Measurements from ENCODE around the gene CD99L2.

CD99L2 gene

DNA sequence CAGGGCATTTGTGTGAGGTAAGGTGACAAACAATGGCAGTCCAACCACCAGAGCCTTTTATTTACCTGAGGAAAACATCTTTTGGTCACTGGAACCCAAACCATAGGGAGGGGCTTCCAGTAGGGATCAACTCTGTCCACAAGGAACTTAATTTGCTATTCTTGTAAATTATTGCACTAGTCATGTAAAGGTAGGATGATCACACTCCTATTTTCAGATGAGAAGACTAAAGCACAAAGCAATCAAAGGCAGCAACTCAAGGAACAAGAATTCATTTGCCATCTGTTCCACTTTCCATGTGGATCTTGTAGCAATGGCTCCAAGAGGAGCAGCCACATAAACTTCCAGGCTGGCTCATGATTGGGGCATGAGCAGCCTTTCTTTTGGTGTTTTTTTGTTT, 35.3 kb downstream of the CD99L2 start:
- no peak for DNase-seq (ENCODE audit: low spot score)
- no peak overlapping the region for H4K91ac ChIP-seq (ENCODE audit: low read depth, low read length, poor library complexity)
- H3K27me3 ChIP-seq (ENCODE audit: control insufficient read depth in 3 of 3, insufficient read depth in 3 of 3, low read depth in 1 of 3, low read length in 3 of 3): no peaks in the 10 kb centered on the region
- no peak overlapping the region for H2BK120ac ChIP-seq (ENCODE audit: low read depth, low read length)
- peaks cover 0 to 3% of the 10 kb centered on the region in 2 donors for H3K9me3 ChIP-seq (replicated peaks in 1 of 2; ENCODE audit: control insufficient read depth in 2 of 2, insufficient read depth in 1 of 2, low read depth in 1 of 2, low read length in 2 of 2)
- H3K18ac ChIP-seq (ENCODE audit: low read length): no peak overlapping the region
- no peak overlapping the region for H3K9ac ChIP-seq (ENCODE audit: low read depth, low read length, poor library complexity)
- H2AK5ac ChIP-seq (ENCODE audit: low read depth, low read length): no peak overlapping the region
- no peak overlapping the region for H2AFZ ChIP-seq (ENCODE audit: low read length)
- no peak overlapping the region for H3K14ac ChIP-seq (ENCODE audit: low read length)
- H3K36me3 ChIP-seq (replicated peaks in 1 of 2; ENCODE audit: control insufficient read depth in 2 of 2, insufficient read depth in 2 of 2, low read length in 2 of 2): no peaks in the 10 kb centered on the region
- H3K4me3 ChIP-seq (ENCODE audit: low read length in 2 of 2): no peak overlapping the region
- H3K79me1 ChIP-seq (ENCODE audit: low read depth, low read length): no peaks in the 10 kb centered on the region
- no peak overlapping the region for H4K8ac ChIP-seq (ENCODE audit: low read depth, low read length)
- H3K23ac ChIP-seq (ENCODE audit: low read depth, low read length, poor library complexity): no peak overlapping the region
- no peak overlapping the region for H2BK15ac ChIP-seq (ENCODE audit: low read length)
- H2BK5ac ChIP-seq (ENCODE audit: low read length): no peak overlapping the region
- no peak overlapping the region for H3K27ac ChIP-seq (replicated peaks; ENCODE audit: low read length)
- H2BK12ac ChIP-seq (ENCODE audit: low read length): no peak overlapping the region
- no peak overlapping the region for H3K4ac ChIP-seq (ENCODE audit: low read length)
- H3K4me2 ChIP-seq (ENCODE audit: insufficient read depth, low read length, poor library complexity, severe bottlenecking): no peak overlapping the region
- H3K4me1 ChIP-seq (ENCODE audit: control insufficient read depth in 2 of 2, insufficient read depth in 1 of 2, low read depth in 1 of 2, low read length in 2 of 2): no peaks in the 10 kb centered on the region

DNA sequence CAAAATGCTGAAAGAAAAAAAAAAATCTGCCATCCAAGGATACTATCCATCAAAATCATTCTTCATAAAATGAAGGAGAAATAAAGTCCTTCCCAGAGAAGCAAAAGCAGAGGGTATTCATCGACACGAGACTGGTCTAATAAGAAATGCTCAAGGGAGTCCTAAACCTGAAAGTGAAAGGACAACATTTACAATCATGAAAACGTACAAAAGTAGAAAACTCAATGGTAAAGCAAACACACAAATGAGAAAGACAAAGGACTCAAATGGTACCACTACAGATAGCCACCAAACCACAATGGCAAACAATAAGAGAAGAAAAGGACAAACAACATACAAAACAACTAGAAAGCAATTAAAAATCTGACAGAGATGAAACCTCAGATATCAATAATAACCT, 41.0 kb downstream of the CD99L2 start:
- no peak overlapping the region for H2BK12ac ChIP-seq (ENCODE audit: low read length)
- H2BK120ac ChIP-seq (ENCODE audit: low read depth, low read length): no peak overlapping the region
- no CpG with 5 or more reads among the region's 3 CpGs for WGBS, 2 donors (ENCODE audit: extremely low coverage in 2 of 2, insufficient read length in 2 of 2, insufficient replicate concordance in 1 of 2)
- H3K4me1 ChIP-seq (ENCODE audit: control insufficient read depth in 2 of 2, insufficient read depth in 1 of 2, low read depth in 1 of 2, low read length in 2 of 2): no peaks in the 10 kb centered on the region
- H3K9ac ChIP-seq (ENCODE audit: low read depth, low read length, poor library complexity): no peak overlapping the region
- H3K23ac ChIP-seq (ENCODE audit: low read depth, low read length, poor library complexity): no peak overlapping the region
- no peak overlapping the region for H4K8ac ChIP-seq (ENCODE audit: low read depth, low read length)
- no peak overlapping the region for H3K4me3 ChIP-seq (ENCODE audit: low read length in 2 of 2)
- H4K91ac ChIP-seq (ENCODE audit: low read depth, low read length, poor library complexity): no peak overlapping the region
- H3K18ac ChIP-seq (ENCODE audit: low read length): no peak overlapping the region
- H3K14ac ChIP-seq (ENCODE audit: low read length): no peak overlapping the region
- no peak overlapping the region for H2AK5ac ChIP-seq (ENCODE audit: low read depth, low read length)
- no peaks in the 10 kb centered on the region for H3K27me3 ChIP-seq (ENCODE audit: control insufficient read depth in 3 of 3, insufficient read depth in 3 of 3, low read depth in 1 of 3, low read length in 3 of 3)
- no peak overlapping the region for H3K27ac ChIP-seq (replicated peaks; ENCODE audit: low read length)
- no peak overlapping the region for H2BK5ac ChIP-seq (ENCODE audit: low read length)
- H3K79me1 ChIP-seq (ENCODE audit: low read depth, low read length): no peaks in the 10 kb centered on the region
- H3K4ac ChIP-seq (ENCODE audit: low read length): no peak overlapping the region
- H3K9me3 ChIP-seq (replicated peaks in 1 of 2; ENCODE audit: control insufficient read depth in 2 of 2, insufficient read depth in 1 of 2, low read depth in 1 of 2, low read length in 2 of 2): peaks cover 0 to 6% of the 10 kb centered on the region in 2 donors
- no peak for DNase-seq (ENCODE audit: low spot score)
- H2AFZ ChIP-seq (ENCODE audit: low read length): no peak overlapping the region
- no peaks in the 10 kb centered on the region for H3K36me3 ChIP-seq (replicated peaks in 1 of 2; ENCODE audit: control insufficient read depth in 2 of 2, insufficient read depth in 2 of 2, low read length in 2 of 2)
- no peak overlapping the region for H3K4me2 ChIP-seq (ENCODE audit: insufficient read depth, low read length, poor library complexity, severe bottlenecking)
- H2BK15ac ChIP-seq (ENCODE audit: low read length): no peak overlapping the region

DNA sequence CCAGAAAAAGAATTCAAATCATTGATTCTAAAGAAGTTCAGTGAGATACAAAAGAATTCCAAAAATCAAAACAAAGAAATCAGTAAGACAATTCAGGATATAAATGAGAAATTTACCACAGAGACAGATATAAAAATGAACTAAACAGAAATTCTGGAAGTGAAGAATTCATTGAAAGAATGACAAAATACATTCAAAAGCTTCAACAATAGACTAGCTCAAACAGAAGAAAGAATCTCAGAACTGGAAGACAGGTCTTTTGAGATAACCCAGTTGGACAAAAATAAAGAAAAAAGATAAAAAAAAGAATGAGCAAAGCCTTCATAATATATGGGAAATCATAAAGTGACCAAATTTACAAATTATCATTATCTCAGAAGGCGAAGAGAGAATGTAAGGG, 41.7 kb downstream of the CD99L2 start:
- H2AFZ ChIP-seq (ENCODE audit: low read length): no peak overlapping the region
- no peak overlapping the region for H4K91ac ChIP-seq (ENCODE audit: low read depth, low read length, poor library complexity)
- no peak overlapping the region for H2BK15ac ChIP-seq (ENCODE audit: low read length)
- no peak overlapping the region for H3K4me3 ChIP-seq (ENCODE audit: low read length in 2 of 2)
- no peak for DNase-seq (ENCODE audit: low spot score)
- no peak overlapping the region for H2BK12ac ChIP-seq (ENCODE audit: low read length)
- H3K27ac ChIP-seq (replicated peaks; ENCODE audit: low read length): no peak overlapping the region
- H3K27me3 ChIP-seq (ENCODE audit: control insufficient read depth in 3 of 3, insufficient read depth in 3 of 3, low read depth in 1 of 3, low read length in 3 of 3): no peaks in the 10 kb centered on the region
- WGBS, 2 donors (ENCODE audit: extremely low coverage in 2 of 2, insufficient read length in 2 of 2, insufficient replicate concordance in 1 of 2): no CpG with 5 or more reads among the region's 1 CpG
- no peak overlapping the region for H4K8ac ChIP-seq (ENCODE audit: low read depth, low read length)
- H3K4ac ChIP-seq (ENCODE audit: low read length): no peak overlapping the region
- H3K9me3 ChIP-seq (replicated peaks in 1 of 2; ENCODE audit: control insufficient read depth in 2 of 2, insufficient read depth in 1 of 2, low read depth in 1 of 2, low read length in 2 of 2): peaks cover 0 to 6% of the 10 kb centered on the region in 2 donors
- no peak overlapping the region for H3K23ac ChIP-seq (ENCODE audit: low read depth, low read length, poor library complexity)
- no peaks in the 10 kb centered on the region for H3K79me1 ChIP-seq (ENCODE audit: low read depth, low read length)
- no peaks in the 10 kb centered on the region for H3K36me3 ChIP-seq (replicated peaks in 1 of 2; ENCODE audit: control insufficient read depth in 2 of 2, insufficient read depth in 2 of 2, low read length in 2 of 2)
- H3K14ac ChIP-seq (ENCODE audit: low read length): no peak overlapping the region
- no peaks in the 10 kb centered on the region for H3K4me1 ChIP-seq (ENCODE audit: control insufficient read depth in 2 of 2, insufficient read depth in 1 of 2, low read depth in 1 of 2, low read length in 2 of 2)
- H2BK120ac ChIP-seq (ENCODE audit: low read depth, low read length): no peak overlapping the region
- H3K9ac ChIP-seq (ENCODE audit: low read depth, low read length, poor library complexity): no peak overlapping the region
- no peak overlapping the region for H3K4me2 ChIP-seq (ENCODE audit: insufficient read depth, low read length, poor library complexity, severe bottlenecking)
- H2AK5ac ChIP-seq (ENCODE audit: low read depth, low read length): no peak overlapping the region
- H2BK5ac ChIP-seq (ENCODE audit: low read length): no peak overlapping the region
- no peak overlapping the region for H3K18ac ChIP-seq (ENCODE audit: low read length)

DNA sequence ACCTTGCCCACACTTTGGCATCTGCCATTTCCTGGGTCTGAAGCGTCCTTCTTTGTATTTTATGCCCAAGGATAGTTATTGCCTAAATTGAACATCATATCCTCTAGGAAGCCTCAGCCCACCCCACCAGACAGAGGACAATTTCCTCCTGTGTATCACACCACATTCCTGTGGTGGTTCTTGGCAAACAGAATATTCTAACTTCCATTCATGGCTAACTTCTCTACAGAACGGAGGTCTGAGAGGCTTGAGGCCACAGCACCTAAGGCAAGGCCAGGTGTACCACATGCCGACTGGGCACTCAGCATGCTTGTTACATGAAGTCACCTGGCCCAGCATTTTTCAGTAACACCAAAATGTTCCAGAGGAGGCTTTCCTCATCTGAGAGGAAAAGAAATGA, 42.4 kb downstream of the CD99L2 start:
- no peak overlapping the region for H2BK12ac ChIP-seq (ENCODE audit: low read length)
- H3K4me2 ChIP-seq (ENCODE audit: insufficient read depth, low read length, poor library complexity, severe bottlenecking): no peak overlapping the region
- no peak overlapping the region for H2AFZ ChIP-seq (ENCODE audit: low read length)
- no peaks in the 10 kb centered on the region for H3K79me1 ChIP-seq (ENCODE audit: low read depth, low read length)
- no peak overlapping the region for H3K9ac ChIP-seq (ENCODE audit: low read depth, low read length, poor library complexity)
- H3K18ac ChIP-seq (ENCODE audit: low read length): no peak overlapping the region
- H3K14ac ChIP-seq (ENCODE audit: low read length): no peak overlapping the region
- H3K36me3 ChIP-seq (replicated peaks in 1 of 2; ENCODE audit: control insufficient read depth in 2 of 2, insufficient read depth in 2 of 2, low read length in 2 of 2): no peaks in the 10 kb centered on the region
- no CpG with 5 or more reads among the region's 3 CpGs for WGBS, 2 donors (ENCODE audit: extremely low coverage in 2 of 2, insufficient read length in 2 of 2, insufficient replicate concordance in 1 of 2)
- H3K27ac ChIP-seq (replicated peaks; ENCODE audit: low read length): no peak overlapping the region
- no peak overlapping the region for H3K4ac ChIP-seq (ENCODE audit: low read length)
- H2BK5ac ChIP-seq (ENCODE audit: low read length): no peak overlapping the region
- no peak overlapping the region for H2BK120ac ChIP-seq (ENCODE audit: low read depth, low read length)
- H3K4me1 ChIP-seq (ENCODE audit: control insufficient read depth in 2 of 2, insufficient read depth in 1 of 2, low read depth in 1 of 2, low read length in 2 of 2): no peaks in the 10 kb centered on the region
- DNase-seq (ENCODE audit: low spot score): no peak
- H2BK15ac ChIP-seq (ENCODE audit: low read length): no peak overlapping the region
- no peak overlapping the region for H4K91ac ChIP-seq (ENCODE audit: low read depth, low read length, poor library complexity)
- H2AK5ac ChIP-seq (ENCODE audit: low read depth, low read length): no peak overlapping the region
- H3K27me3 ChIP-seq (ENCODE audit: control insufficient read depth in 3 of 3, insufficient read depth in 3 of 3, low read depth in 1 of 3, low read length in 3 of 3): no peaks in the 10 kb centered on the region
- H3K23ac ChIP-seq (ENCODE audit: low read depth, low read length, poor library complexity): no peak overlapping the region
- H4K8ac ChIP-seq (ENCODE audit: low read depth, low read length): no peak overlapping the region
- H3K4me3 ChIP-seq (ENCODE audit: low read length in 2 of 2): no peak overlapping the region
- peaks cover 0 to 3% of the 10 kb centered on the region in 2 donors for H3K9me3 ChIP-seq (replicated peaks in 1 of 2; ENCODE audit: control insufficient read depth in 2 of 2, insufficient read depth in 1 of 2, low read depth in 1 of 2, low read length in 2 of 2)

Data from neuronal stem cell (in vitro differentiated cells).